Left ventricle myocardium inferior (tissue), 1 donor: ENCODE results near the gene PLOD3. TPM values are rescaled to one million over a fixed set of nuclear protein-coding genes. Genes with fewer than 3 reads are reported as not detected.
A peak's percentile ranks its signal among the peaks of the same experiment; 100 is the strongest.
"Not testable (repeated sequence)": the region's sequence is repeated elsewhere in the genome, so short reads cannot be mapped to it uniquely, and the experiment has no call there.

Experiments
- DNase-seq: peaks from one replicate; pipeline ENCODE4 v3.0.0-alpha.2; 2020
- H3K27ac ChIP-seq: fragments of 200-600 bp; replicated peaks from 2 replicates; pipeline ENCODE4 v1.8.0; 2021
- H3K27me3 ChIP-seq: fragments of 200-600 bp; 2 replicates; pipeline ENCODE4 v1.8.0; 2021; ENCODE audit warnings: low read depth
- H3K36me3 ChIP-seq: fragments of 200-600 bp; 2 replicates; pipeline ENCODE4 v1.8.0; 2021
- H3K4me1 ChIP-seq: fragments of 200-600 bp; 2 replicates; pipeline ENCODE4 v1.8.0; 2021
- H3K4me3 ChIP-seq: fragments of 200-600 bp; 2 replicates; pipeline ENCODE4 v1.8.0; 2021; ENCODE audit warnings: mild to moderate bottlenecking, moderate library complexity
- H3K9me3 ChIP-seq: fragments of 200-600 bp; replicated peaks from 2 replicates; pipeline ENCODE4 v1.8.0; 2021
- intact Hi-C: fragments of 100-400 bp; cut with micrococcal nuclease; formaldehyde crosslinking; loops from one replicate; pipeline ENCODE4 v1.11.0; 2022
- long read RNA-seq: library from polyadenylated mRNA; unstranded; transcript quantifications from one replicate; pipeline ENCODE4 v2.0.0, GENCODE V29; 2021
- total RNA-seq: library from RNA; stranded (reverse); fragmentation: NEBNext Ultra II Directional; extraction: Animal tissue kit (Norgen Biotek cat#: 25700); gene quantifications from one replicate; pipeline ENCODE4 v1.2.1, GENCODE V29; 2021
- TF ChIP-seq, protein P1 (sequence below): fragments of 200-600 bp; IDR thresholded peaks from 2 replicates; pipeline ENCODE4 v1.8.0; 2021; ENCODE audit warnings: antibody characterized with exemption, mild to moderate bottlenecking, borderline replicate concordance
- donor health status: DM: no; HTN: yes; CAD: no; lungs with severe emphysema.

The PLOD3 gene, protein sequence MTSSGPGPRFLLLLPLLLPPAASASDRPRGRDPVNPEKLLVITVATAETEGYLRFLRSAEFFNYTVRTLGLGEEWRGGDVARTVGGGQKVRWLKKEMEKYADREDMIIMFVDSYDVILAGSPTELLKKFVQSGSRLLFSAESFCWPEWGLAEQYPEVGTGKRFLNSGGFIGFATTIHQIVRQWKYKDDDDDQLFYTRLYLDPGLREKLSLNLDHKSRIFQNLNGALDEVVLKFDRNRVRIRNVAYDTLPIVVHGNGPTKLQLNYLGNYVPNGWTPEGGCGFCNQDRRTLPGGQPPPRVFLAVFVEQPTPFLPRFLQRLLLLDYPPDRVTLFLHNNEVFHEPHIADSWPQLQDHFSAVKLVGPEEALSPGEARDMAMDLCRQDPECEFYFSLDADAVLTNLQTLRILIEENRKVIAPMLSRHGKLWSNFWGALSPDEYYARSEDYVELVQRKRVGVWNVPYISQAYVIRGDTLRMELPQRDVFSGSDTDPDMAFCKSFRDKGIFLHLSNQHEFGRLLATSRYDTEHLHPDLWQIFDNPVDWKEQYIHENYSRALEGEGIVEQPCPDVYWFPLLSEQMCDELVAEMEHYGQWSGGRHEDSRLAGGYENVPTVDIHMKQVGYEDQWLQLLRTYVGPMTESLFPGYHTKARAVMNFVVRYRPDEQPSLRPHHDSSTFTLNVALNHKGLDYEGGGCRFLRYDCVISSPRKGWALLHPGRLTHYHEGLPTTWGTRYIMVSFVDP
- 38.7 TPM for total RNA-seq
- long read RNA-seq, transcript PLOD3-201 (19 exons, 2,920 nt) = major isoform, 43 of 68 reads
- long read RNA-seq, partial matches to known transcripts = 20 of 68 reads
- long read RNA-seq, other reads (novel, unspliced or antisense) = 5 of 68 reads

DNA sequence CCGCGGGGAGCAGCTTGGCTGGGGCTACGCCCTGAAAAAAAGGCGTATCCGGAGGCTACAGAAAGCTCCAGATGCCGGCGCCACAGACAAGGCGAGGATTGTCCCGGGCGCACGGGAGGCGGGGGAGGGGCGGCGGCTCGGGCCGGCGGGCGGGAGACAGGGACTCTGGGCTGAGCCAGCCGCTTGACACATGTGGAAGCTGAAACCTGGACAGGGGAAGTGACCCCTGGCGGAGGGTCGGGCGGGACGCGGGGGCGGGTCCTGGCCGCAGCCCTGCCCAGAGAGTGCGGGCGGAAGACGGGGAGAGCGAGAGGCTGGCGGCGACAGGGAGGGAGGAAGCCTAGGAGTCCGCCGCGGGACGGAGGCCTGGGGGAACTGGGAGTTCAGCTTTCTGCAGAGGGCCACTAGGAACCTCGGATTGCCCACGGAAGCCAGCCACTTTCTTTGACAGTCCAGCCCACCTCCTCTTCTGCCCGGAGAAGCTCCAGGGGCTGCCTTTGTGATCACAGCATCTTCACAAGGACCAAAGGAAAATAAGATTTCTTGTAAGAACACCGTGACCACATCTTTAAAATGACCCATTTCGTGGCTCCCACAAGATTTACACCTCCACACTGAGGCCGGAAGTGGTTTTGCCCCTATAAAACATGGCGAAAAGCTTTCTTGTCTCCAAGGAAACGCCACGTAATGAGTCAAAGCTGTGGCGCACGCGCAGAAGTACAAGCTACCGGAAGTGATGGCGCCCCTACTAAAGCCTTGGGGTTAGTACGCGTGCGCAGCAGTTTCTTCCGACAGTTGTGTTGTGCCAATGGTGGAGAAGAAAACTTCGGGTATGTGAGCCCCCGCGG is at the start of gene PLOD3, which contains the start of gene ZNHIT1:
TSS of gene PLOD3 (minus strand) at position 194 of the 848 bp plus-strand sequence. CDS start 307 bp downstream, outside the sequence.
TSS of gene ZNHIT1 (plus strand) at position 778 of the 848 bp plus-strand sequence. CDS start at position 809, 31 bp downstream.
- H3K9me3 ChIP-seq = no peaks in the 10 kb centered on the region
- no peaks in the 10 kb centered on the region for H3K27me3 ChIP-seq
- TF ChIP-seq, protein P1, sequence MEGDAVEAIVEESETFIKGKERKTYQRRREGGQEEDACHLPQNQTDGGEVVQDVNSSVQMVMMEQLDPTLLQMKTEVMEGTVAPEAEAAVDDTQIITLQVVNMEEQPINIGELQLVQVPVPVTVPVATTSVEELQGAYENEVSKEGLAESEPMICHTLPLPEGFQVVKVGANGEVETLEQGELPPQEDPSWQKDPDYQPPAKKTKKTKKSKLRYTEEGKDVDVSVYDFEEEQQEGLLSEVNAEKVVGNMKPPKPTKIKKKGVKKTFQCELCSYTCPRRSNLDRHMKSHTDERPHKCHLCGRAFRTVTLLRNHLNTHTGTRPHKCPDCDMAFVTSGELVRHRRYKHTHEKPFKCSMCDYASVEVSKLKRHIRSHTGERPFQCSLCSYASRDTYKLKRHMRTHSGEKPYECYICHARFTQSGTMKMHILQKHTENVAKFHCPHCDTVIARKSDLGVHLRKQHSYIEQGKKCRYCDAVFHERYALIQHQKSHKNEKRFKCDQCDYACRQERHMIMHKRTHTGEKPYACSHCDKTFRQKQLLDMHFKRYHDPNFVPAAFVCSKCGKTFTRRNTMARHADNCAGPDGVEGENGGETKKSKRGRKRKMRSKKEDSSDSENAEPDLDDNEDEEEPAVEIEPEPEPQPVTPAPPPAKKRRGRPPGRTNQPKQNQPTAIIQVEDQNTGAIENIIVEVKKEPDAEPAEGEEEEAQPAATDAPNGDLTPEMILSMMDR = peak; percentile 50
- peaks cover 34% of the 10 kb centered on the region for H3K36me3 ChIP-seq
- H3K4me1 ChIP-seq = peaks cover 60% of the 10 kb centered on the region
- H3K4me3 ChIP-seq = peak within 1 kb of the TSS; percentile 81
- H3K27ac ChIP-seq = peak within 1 kb of the TSS; percentile 93
- intact Hi-C loops = no loop called here
- DNase-seq = peak; percentile 95

GRCh38 chr7:101265622-101266516 is 48.5 kb upstream of the PLOD3 start:
- no peak for DNase-seq
- TF ChIP-seq, protein P1 = no peak
- intact Hi-C loops = no loop called here
- H3K9me3 ChIP-seq = no peaks in the 10 kb centered on the region
- no peaks in the 10 kb centered on the region for H3K36me3 ChIP-seq
- no peak overlapping the region for H3K4me3 ChIP-seq
- H3K27ac ChIP-seq = no peak overlapping the region
- peaks cover 8% of the 10 kb centered on the region for H3K4me1 ChIP-seq
- H3K27me3 ChIP-seq = peaks cover 20% of the 10 kb centered on the region

GRCh38 chr7:101264102-101264706 is 46.8 kb upstream of the PLOD3 start:
- peak; percentile 29 for DNase-seq

GRCh38 chr7:101258243-101258731 is 40.9 kb upstream of the PLOD3 start:
- Histone ChIP-seq H3K27me3 (peaks cover 12% of the 10 kb centered on the region), H3K36me3 (no peaks in the 10 kb centered on the region), H3K27ac (no peak overlapping the region), H3K4me3 (no peak overlapping the region), H3K9me3 (no peaks in the 10 kb centered on the region), H3K4me1 (no peaks in the 10 kb centered on the region)
- intact Hi-C loops = no loop called here
- TF ChIP-seq, protein P1 = no peak
- no peak for DNase-seq

More at GRCh38 chr7:101264102-101264706, 46.8 kb upstream of the PLOD3 start:
- H3K36me3 ChIP-seq, intact Hi-C loops, H3K9me3 ChIP-seq, H3K27ac ChIP-seq, H3K4me3 ChIP-seq, H3K4me1 ChIP-seq: not testable (repeated sequence)
- peaks cover 15% of the 10 kb centered on the region for H3K27me3 ChIP-seq

DNA sequence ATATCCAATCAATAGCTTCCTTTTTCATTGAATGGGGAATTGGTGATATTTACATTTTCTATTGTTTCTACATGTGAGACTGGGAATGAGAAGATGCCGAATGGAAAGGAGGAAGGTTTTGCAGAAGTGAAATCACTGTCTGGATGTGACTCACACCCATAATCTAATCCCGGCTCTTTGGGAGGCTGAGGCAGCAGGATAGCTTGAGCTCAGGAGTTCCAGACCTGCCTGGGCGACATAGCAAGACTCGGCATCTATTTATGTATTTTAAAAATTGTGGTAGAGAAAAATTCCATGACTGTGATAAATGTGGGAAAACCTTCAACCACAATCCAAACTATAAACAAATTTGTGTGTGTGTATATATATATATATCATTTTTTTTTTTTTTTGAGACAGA is 38.4 kb upstream of the PLOD3 start:
- TF ChIP-seq, protein P1 = no peak
- intact Hi-C loops = no loop called here
- no peak for DNase-seq
- no peak overlapping the region for H3K27ac ChIP-seq
- H3K27me3 ChIP-seq = peaks cover 4% of the 10 kb centered on the region
- H3K9me3 ChIP-seq = no peaks in the 10 kb centered on the region
- H3K36me3 ChIP-seq = no peaks in the 10 kb centered on the region
- H3K4me3 ChIP-seq = no peak overlapping the region
- peaks cover 17% of the 10 kb centered on the region for H3K4me1 ChIP-seq

GRCh38 chr7:101253199-101253598 is 35.8 kb upstream of the PLOD3 start:
- DNase-seq, intact Hi-C loops, H3K27me3 ChIP-seq, H3K27ac ChIP-seq, H3K9me3 ChIP-seq, H3K4me3 ChIP-seq: not testable (repeated sequence)
- Histone ChIP-seq H3K4me1 (peaks cover 24% of the 10 kb centered on the region), H3K36me3 (peaks cover 17% of the 10 kb centered on the region)
